Muscle of leg (tissue), 11 donors: ENCODE data around the gene CUTA. TPM values are rescaled to one million over a fixed set of nuclear protein-coding genes. Genes with fewer than 3 reads are reported as not detected.

Source experiments
- DNase-seq: peaks from one replicate; pipeline ENCODE4 v3.0.0; 2013
- H3K27ac ChIP-seq: one replicate; pipeline ENCODE4 v1.5.1; 2013; ENCODE audit warnings: mild to moderate bottlenecking, low read length, control low read depth
- H3K27me3 ChIP-seq: one replicate; pipeline ENCODE4 v1.6.1; 2013; ENCODE audit warnings: low read length; ENCODE audit not compliant: control insufficient read depth, insufficient read depth
- H3K36me3 ChIP-seq: one replicate; pipeline ENCODE4 v1.6.1; 2013; ENCODE audit warnings: low read length; ENCODE audit not compliant: control insufficient read depth, insufficient read depth
- H3K4me1 ChIP-seq: one replicate; pipeline ENCODE4 v1.6.1; 2013; ENCODE audit warnings: low read length; ENCODE audit not compliant: control insufficient read depth, insufficient read depth
- H3K4me3 ChIP-seq: one replicate; pipeline ENCODE4 v1.5.1; 2013; ENCODE audit warnings: low read length, control low read depth
- H3K9me3 ChIP-seq: replicated peaks from 2 replicates; pipeline ENCODE4 v1.6.1; 2013; ENCODE audit warnings: low read depth, low read length; ENCODE audit not compliant: control insufficient read depth
- WGBS: methylation state at CpG from one replicate; pipeline ENCODE4 v1.1.5; 2013; ENCODE audit warnings: missing lambda C conversion rate; ENCODE audit not compliant: insufficient coverage; 5-methylcytosine and 5-hydroxymethylcytosine counted together
- polyA plus RNA-seq, 8 donors: library from polyadenylated mRNA; unstranded; fragments of 120-200 nt; gene quantifications; one replicate each; pipeline versions ENCODE4 v1.2.1 to v1.2.3, GENCODE V29; 2013; ENCODE audit warnings: inconsistent platforms in 1 of 8, low replicate concordance in 1 of 8; ENCODE audit not compliant: insufficient read length in 8 of 8, insufficient read depth in 1 of 8
- total RNA-seq: library from RNA; stranded (reverse); fragments of 120-200 nt; gene quantifications from one replicate; pipeline ENCODE4 v1.2.4, GENCODE V29; 2013

CUTA gene
- total and polyA plus RNA-seq, 9 donors, result 103 to 161 (median 141) TPM

GRCh38 chr6:33416386-33417127 is 1.4 kb downstream of the CUTA start:
- no peak for DNase-seq
- H3K36me3 ChIP-seq, result peaks cover 46% of the 10 kb centered on the region
- H3K9me3 ChIP-seq, result no peaks in the 10 kb centered on the region
- H3K27me3 ChIP-seq, result no peaks in the 10 kb centered on the region
- WGBS, result 52% methylated on average over 4 of the region's 12 CpGs
- peaks cover 42% of the 10 kb centered on the region for H3K4me1 ChIP-seq
- peak overlapping the region; percentile 13 for H3K27ac ChIP-seq
- peak overlapping the region; percentile 75 for H3K4me3 ChIP-seq

- no peaks in the 10 kb centered on the region for H3K27me3 ChIP-seq
- peaks cover 45% of the 10 kb centered on the region for H3K4me1 ChIP-seq
- no peak overlapping the region for H3K4me3 ChIP-seq
- H3K9me3 ChIP-seq, result no peaks in the 10 kb centered on the region
- H3K27ac ChIP-seq, result no peak overlapping the region
- WGBS, result no CpG with 5 or more reads among the region's 9 CpGs
- peaks cover 46% of the 10 kb centered on the region for H3K36me3 ChIP-seq
- no peak for DNase-seq
These were observed 2.1 kb downstream of the CUTA start for GRCh38 chr6:33415831-33416230.

DNA sequence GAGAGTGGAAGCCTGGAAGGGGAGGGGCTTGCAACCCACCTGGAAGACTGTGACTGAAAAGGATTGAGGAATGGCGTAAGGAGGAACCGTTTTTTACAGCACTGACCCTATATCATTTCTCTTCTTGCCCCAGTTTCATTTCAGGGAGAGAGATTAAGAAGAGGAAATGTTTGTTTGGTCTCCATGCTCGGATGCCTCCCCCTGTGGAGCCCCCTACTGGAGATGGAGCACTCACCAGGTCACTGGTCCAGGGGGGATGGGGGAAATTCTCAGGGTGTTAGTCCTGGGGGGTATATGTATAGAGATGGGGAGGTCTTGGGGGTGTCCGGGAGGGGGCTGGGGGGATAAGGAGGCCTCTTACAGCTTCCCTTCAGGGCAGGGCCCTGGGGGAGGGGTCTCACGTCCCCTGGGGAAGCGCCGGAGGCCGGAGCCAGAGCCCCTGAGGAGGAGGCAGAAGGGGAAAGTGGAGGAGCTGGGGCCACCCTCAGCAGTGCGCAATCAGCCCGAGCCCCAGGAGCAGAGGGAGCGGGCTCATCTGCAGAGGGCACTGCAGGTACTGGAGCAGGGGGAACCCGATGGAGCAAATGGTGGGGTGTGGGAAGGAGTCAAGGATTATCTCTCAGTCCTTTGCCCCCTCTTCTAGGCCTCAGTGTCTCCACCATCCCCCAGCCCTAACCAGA is 3.2 kb downstream of the CUTA start:
- Histone ChIP-seq H3K4me1 (peaks cover 44% of the 10 kb centered on the region), H3K27ac (no peak overlapping the region), H3K27me3 (no peaks in the 10 kb centered on the region), H3K4me3 (no peak overlapping the region), H3K36me3 (peaks cover 46% of the 10 kb centered on the region), H3K9me3 (no peaks in the 10 kb centered on the region)
- DNase-seq, result no peak
- WGBS, result 69% methylated on average over 8 of the region's 12 CpGs

DNA sequence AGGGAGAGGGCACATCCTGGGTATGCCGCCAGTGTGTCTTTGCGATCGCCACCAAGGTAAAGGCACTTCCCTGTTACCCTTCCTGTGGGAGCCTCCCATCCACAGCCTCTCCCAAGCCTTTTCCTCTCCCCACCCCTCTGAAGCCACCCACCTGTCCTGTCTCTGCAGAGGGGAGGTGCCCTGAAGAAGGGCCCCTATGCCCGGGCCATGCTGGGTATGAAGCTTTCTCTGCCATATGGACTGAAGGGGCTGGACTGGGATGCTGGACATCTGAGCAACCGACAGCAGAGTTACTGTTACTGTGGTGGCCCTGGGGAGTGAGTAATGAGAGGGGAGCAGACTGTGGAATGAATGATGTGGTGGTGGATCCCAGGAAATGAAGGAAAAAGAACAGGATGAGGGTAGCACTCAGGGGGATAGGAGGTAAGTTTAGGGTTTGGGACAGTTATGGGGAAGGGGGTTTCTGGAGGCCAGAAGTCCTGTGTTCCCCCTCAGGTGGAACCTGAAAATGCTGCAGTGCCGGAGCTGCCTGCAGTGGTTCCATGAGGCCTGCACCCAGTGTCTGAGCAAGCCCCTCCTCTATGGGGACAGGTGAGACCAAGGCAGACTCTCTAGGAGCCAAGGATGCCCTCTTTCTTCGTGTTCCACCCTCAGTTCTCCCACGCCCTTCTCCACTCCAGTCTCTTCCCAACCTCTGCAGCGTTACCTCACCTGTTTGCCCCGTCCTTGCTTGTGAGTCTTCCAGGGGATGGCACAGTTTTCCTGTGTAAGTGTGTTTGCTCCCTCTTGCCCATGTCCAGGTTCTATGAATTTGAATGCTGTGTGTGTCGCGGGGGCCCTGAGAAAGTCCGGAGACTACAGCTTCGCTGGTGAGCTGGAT is 4.4 kb downstream of the CUTA start:
- H3K4me1 ChIP-seq, result peaks cover 34% of the 10 kb centered on the region
- no peaks in the 10 kb centered on the region for H3K27me3 ChIP-seq
- DNase-seq, result no peak
- peaks cover 46% of the 10 kb centered on the region for H3K36me3 ChIP-seq
- no peaks in the 10 kb centered on the region for H3K9me3 ChIP-seq
- no peak overlapping the region for H3K4me3 ChIP-seq
- no peak overlapping the region for H3K27ac ChIP-seq
- 79% methylated on average over 4 of the region's 14 CpGs for WGBS

DNA sequence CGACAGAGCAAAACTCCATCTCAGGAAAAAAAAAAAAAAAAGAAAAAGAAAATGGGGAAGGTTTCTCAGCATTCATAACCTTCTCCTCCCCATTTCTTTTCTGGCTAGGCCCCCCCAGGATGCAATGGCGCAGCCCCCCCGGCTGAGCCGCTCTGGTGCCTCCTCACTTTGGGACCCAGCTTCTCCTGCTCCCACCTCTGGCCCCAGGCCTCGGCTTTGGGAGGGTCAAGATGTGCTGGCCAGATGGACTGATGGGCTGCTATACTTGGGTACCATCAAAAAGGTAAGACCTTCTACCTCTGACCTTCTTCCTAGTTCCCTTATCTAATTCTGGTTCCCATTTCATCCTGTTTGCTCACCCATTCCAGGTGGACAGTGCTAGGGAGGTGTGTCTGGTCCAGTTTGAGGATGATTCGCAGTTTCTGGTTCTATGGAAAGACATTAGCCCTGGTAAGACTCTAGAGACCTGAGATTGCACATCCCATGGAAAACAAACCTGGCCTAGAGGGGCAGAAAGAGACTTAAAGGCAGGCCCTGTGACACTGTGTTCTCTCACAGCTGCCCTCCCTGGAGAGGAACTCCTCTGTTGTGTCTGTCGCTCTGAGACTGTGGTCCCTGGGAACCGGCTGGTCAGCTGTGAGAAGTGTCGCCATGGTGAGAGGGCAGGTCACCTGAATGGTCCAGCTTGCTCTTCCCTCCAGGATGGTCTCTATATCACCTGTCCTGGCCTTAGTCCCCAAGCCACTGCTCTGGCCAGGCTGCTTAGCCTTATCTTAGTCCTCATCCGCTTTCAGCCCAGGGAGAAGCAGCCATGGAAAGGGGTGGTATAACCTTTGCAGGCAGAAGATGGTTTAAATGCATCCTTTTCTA is 5.5 kb downstream of the CUTA start:
- Histone ChIP-seq H3K4me3 (no peak overlapping the region), H3K27me3 (no peaks in the 10 kb centered on the region), H3K9me3 (no peaks in the 10 kb centered on the region), H3K27ac (no peak overlapping the region), H3K36me3 (peaks cover 46% of the 10 kb centered on the region), H3K4me1 (peaks cover 29% of the 10 kb centered on the region)
- DNase-seq, result no peak
- 100% methylated on average over 1 of the region's 10 CpGs for WGBS

DNA sequence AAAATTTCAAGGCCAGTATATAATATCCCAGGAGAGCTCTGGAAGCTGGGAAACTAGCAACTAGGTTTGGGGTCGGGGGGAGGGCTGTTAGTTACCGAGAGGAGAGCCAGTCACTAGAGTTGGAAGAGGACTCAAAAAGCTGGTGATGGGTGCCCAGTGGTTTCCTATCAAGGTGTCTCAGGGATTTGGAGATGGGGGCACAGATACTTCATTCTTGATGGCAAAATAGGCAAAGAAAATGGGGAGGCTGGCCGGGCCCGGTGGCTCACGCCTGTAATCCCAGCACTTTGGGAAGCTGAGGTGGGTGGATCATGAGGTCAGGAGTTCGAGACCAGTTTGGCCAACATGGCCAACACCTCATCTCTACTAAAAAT is 6.3 kb downstream of the CUTA start:
- H3K27me3 ChIP-seq, result no peaks in the 10 kb centered on the region
- H3K36me3 ChIP-seq, result peaks cover 46% of the 10 kb centered on the region
- peak overlapping the region; percentile 97 for H3K27ac ChIP-seq
- peaks cover 22% of the 10 kb centered on the region for H3K4me1 ChIP-seq
- no peak for DNase-seq
- peak overlapping the region; percentile 70 for H3K4me3 ChIP-seq
- 63% methylated on average over 5 of the region's 6 CpGs for WGBS
- no peaks in the 10 kb centered on the region for H3K9me3 ChIP-seq

- no peak for DNase-seq
- peak within 1 kb of the TSS; percentile 100 for H3K27ac ChIP-seq
- H3K9me3 ChIP-seq, result no peaks in the 10 kb centered on the region
- peak within 1 kb of the TSS; percentile 75 for H3K4me3 ChIP-seq
- under 1% methylated on average over 43 of the region's 67 CpGs for whole genome bisulfite sequencing
- H3K27me3 ChIP-seq, result no peaks in the 10 kb centered on the region
- H3K4me1 ChIP-seq, result peaks cover 16% of the 10 kb centered on the region
- peaks cover 46% of the 10 kb centered on the region for H3K36me3 ChIP-seq
These were observed 6.9 kb downstream of the CUTA start, which contains the start of gene PHF1 for GRCh38 chr6:33410711-33411631. PHF1 (plus strand) TSS chr6:33411014; CDS start chr6:33412264, 1,250 bp downstream.

- Histone ChIP-seq H3K9me3 (no peaks in the 10 kb centered on the region), H3K4me1 (peaks cover 12% of the 10 kb centered on the region), H3K27ac (peak overlapping the region; percentile 100), H3K36me3 (peaks cover 46% of the 10 kb centered on the region), H3K4me3 (peak overlapping the region; percentile 75), H3K27me3 (no peaks in the 10 kb centered on the region)
- peak; percentile 99 for DNase-seq
- under 1% methylated on average over 46 of the region's 65 CpGs for WGBS
These were observed 7.7 kb downstream of the CUTA start for GRCh38 chr6:33410050-33410710.
